K562 (cell line): ENCODE data around the gene UHRF1. TPM values are rescaled to one million over a fixed set of nuclear protein-coding genes. Genes with fewer than 3 reads are reported as not detected.
A peak's percentile ranks its signal among the peaks of the same experiment; 100 is the strongest.

Source experiments
- ATAC-seq: fragments of 200-7000 bp; cut with Tn5 transposase; 3 replicates; pipeline ENCODE4 v1.9.1; 2020; ENCODE audit warnings: moderate library complexity
- BruUV-seq: library from RNA; stranded (reverse); fragments of 400-500 nt; replicated peaks from 2 replicates; lab custom pipeline; 2021; lab: Mats Ljungman, UMichigan
- CTCF ChIA-PET: fragments of 300-600 bp; formaldehyde crosslinking; extraction: SDS; loops from one replicate; lab custom pipeline; 2021; ENCODE audit warnings: low intra/inter-chr PET ratio; lab: Yijun Ruan, JAX
- POLR2A ChIA-PET: fragments of 300-600, 350-650 bp; sonication (Branson Sonifier 250); formaldehyde crosslinking; extraction: SDS; loops from one replicate; lab custom pipeline; 2021; ENCODE audit warnings: antibody characterized with exemption, inconsistent platforms; lab: Yijun Ruan, JAX
- DNase-seq, 4 experiments: peaks; one replicate each; pipeline versions ENCODE4 v3.0.0 to v3.0.0-alpha.2; 2011 to 2018; ENCODE audit warnings: low spot score in 3 of 4, mixed read lengths in 3 of 4; ENCODE audit errors: extremely low read depth in 1 of 4
- FAIRE-seq: peaks from 2 replicates; lab custom pipeline; 2011; peaks lifted over from hg19 to GRCh38; lab: Jason Lieb, UNC
- H2AFZ ChIP-seq: 2 replicates; pipeline ENCODE4 v1.6.0; 2011; ENCODE audit warnings: low read depth, low read length, control low read depth, inconsistent platforms
- H3K27ac ChIP-seq: fragments of 200-600 bp; 3 replicates; pipeline ENCODE4 v1.8.0; 2011; ENCODE audit warnings: low read depth, mild to moderate bottlenecking, control low read depth, inconsistent platforms, low read length, moderate library complexity, mixed read lengths; ENCODE audit errors: extremely low read depth
- H3K27me3 ChIP-seq, 2 experiments: fragments of 300-600 bp in 1 of 2; 2 replicates in 1 of 2; 3 replicates in 1 of 2; pipeline versions ENCODE4 v1.6.0 to v1.8.0; 2011; ENCODE audit warnings: inconsistent platforms in 2 of 2, low read length in 2 of 2, mild to moderate bottlenecking in 1 of 2, mixed read lengths in 1 of 2, moderate library complexity in 1 of 2; ENCODE audit not compliant: control insufficient read depth in 2 of 2, insufficient read depth in 2 of 2
- H3K36me3 ChIP-seq: fragments of 300-600 bp; 3 replicates; pipeline ENCODE4 v1.8.0; 2011; ENCODE audit warnings: mild to moderate bottlenecking, low read length, inconsistent platforms; ENCODE audit not compliant: control insufficient read depth, insufficient read depth
- H3K4me1 ChIP-seq, 2 experiments: fragments of 200-600 bp in 1 of 2; replicated peaks in 1 of 2; 2 replicates in 1 of 2; 3 replicates in 1 of 2; pipeline versions ENCODE4 v1.5.1 to v1.8.0; 2011; ENCODE audit warnings: inconsistent platforms in 2 of 2, low read length in 2 of 2, mild to moderate bottlenecking in 1 of 2, mixed read lengths in 1 of 2, moderate library complexity in 1 of 2; ENCODE audit not compliant: control insufficient read depth in 2 of 2, insufficient read depth in 2 of 2
- H3K4me2 ChIP-seq: 2 replicates; pipeline ENCODE4 v1.6.1; 2011; ENCODE audit warnings: low read length, control low read depth, inconsistent platforms, mixed read lengths; ENCODE audit not compliant: insufficient read depth
- H3K4me3 ChIP-seq: fragments of 200-600 bp; sonication (generic), shearing (Covaris generic); 2 replicates; pipeline ENCODE4 v1.5.1; 2016; ENCODE audit warnings: control low read depth, inconsistent platforms
- H3K79me2 ChIP-seq: fragments of 200-600 bp; 3 replicates; pipeline ENCODE4 v1.8.0; 2011; ENCODE audit warnings: low read length, inconsistent platforms; ENCODE audit not compliant: control insufficient read depth, insufficient read depth
- H3K9ac ChIP-seq, 2 experiments: 2 replicates each; pipeline versions ENCODE4 v1.6.0 to v1.6.1; 2011; ENCODE audit warnings: low read depth in 2 of 2, low read length in 2 of 2, control low read depth in 1 of 2, inconsistent platforms in 1 of 2, mild to moderate bottlenecking in 1 of 2, mixed read lengths in 1 of 2; ENCODE audit not compliant: insufficient read depth in 1 of 2
- H3K9me1 ChIP-seq: one replicate; pipeline ENCODE4 v1.6.0; 2011; ENCODE audit warnings: inconsistent platforms, mild to moderate bottlenecking, low read length, moderate library complexity; ENCODE audit not compliant: control insufficient read depth, insufficient read depth
- H3K9me3 ChIP-seq: replicated peaks from 2 replicates; pipeline ENCODE4 v1.5.1; 2011; ENCODE audit warnings: low read depth, low read length, inconsistent platforms; ENCODE audit not compliant: control insufficient read depth, insufficient read depth
- H4K20me1 ChIP-seq: replicated peaks from 2 replicates; pipeline ENCODE4 v1.6.1; 2011; ENCODE audit warnings: low read length, inconsistent platforms, mixed read lengths; ENCODE audit not compliant: control insufficient read depth, insufficient read depth
- ASH1L ChIP-seq: fragments of 450-650 bp; IDR thresholded peaks from 2 replicates; pipeline ENCODE4 v1.6.1; 2018; ENCODE audit warnings: borderline replicate concordance, mild to moderate bottlenecking, low read depth; ENCODE audit not compliant: partially characterized antibody
- CTBP1 ChIP-seq: fragments of 450-650 bp; IDR thresholded peaks from 2 replicates; pipeline ENCODE4 v1.6.1; 2016; ENCODE audit warnings: borderline replicate concordance
- POLR2A ChIP-seq: fragments of 450-650 bp; conservative IDR thresholded peaks from 2 replicates; pipeline ENCODE4 v1.6.1; 2016
- POLR2AphosphoS5 ChIP-seq: IDR thresholded peaks from 2 replicates; pipeline ENCODE4 v1.6.1; 2011; ENCODE audit warnings: mild to moderate bottlenecking, low read depth, low read length, moderate library complexity; ENCODE audit not compliant: control insufficient read depth, insufficient read depth
- POLR2G ChIP-seq: fragments of 200-400 bp; formaldehyde crosslinking; IDR thresholded peaks from 2 replicates; pipeline ENCODE4 v1.6.1; 2017; ENCODE audit warnings: low read depth, mild to moderate bottlenecking, antibody characterized with exemption, low read length, moderate library complexity
- RBM25 ChIP-seq: fragments of 200-400 bp; formaldehyde crosslinking; IDR thresholded peaks from 2 replicates; pipeline ENCODE4 v1.6.1; 2018; ENCODE audit warnings: low read length, low read depth, moderate library complexity; ENCODE audit not compliant: severe bottlenecking
- ZFP30 ChIP-seq: fragments of 250-450 bp; sonication (Bioruptor Pico); IDR thresholded peaks from 2 replicates; pipeline ENCODE4 v1.8.0; 2022; ENCODE audit warnings: moderate library complexity, mild to moderate bottlenecking, inconsistent platforms, borderline replicate concordance
- ZSCAN29 ChIP-seq: fragments of 450-650 bp; IDR thresholded peaks from 2 replicates; pipeline ENCODE4 v1.6.1; 2017
- WGBS: fragments of 100-300 bp; shearing (Covaris generic); methylation state at CpG from one replicate; pipeline ENCODE4 v1.1.6; 2016; ENCODE audit warnings: low coverage, mixed read lengths; ENCODE audit not compliant: insufficient coverage; ENCODE audit errors: missing lambda C conversion rate; 5-methylcytosine and 5-hydroxymethylcytosine counted together
- in situ Hi-C: fragments of 300-500 bp; cut with MboI; formaldehyde crosslinking; loops from 4 replicates; pipeline ENCODE4 v1.15.0; 2018; ENCODE audit warnings: inconsistent platforms, mixed read lengths
- intact Hi-C: fragments of 100-400 bp; cut with micrococcal nuclease; formaldehyde crosslinking; loops from 2 replicates; pipeline ENCODE4 v1.14.2; 2022
- polyA plus RNA-seq, 8 experiments: library from polyadenylated mRNA; depleted of rRNA in 4 of 8; stranded (reverse) in 5 of 8; unstranded in 3 of 8; fragments of >200 nt; fragmentation: Nextera tagmentation in 2 of 8; fragmentation: Illumina TruSeq in 1 of 8; extraction: Ambion mirVana in 2 of 8; extraction: Trizol in 1 of 8; gene quantifications; 2 replicates each; pipeline versions ENCODE4 v1.2.1 to v1.2.3, GENCODE V29; 2011 to 2014; ENCODE audit warnings: inconsistent platforms in 1 of 8, missing spikeins in 1 of 8
- total RNA-seq, 7 experiments: library from RNA; depleted of rRNA in 6 of 7; stranded (reverse); fragments of >200 nt in 6 of 7; fragmentation: Illumina TruSeq in 2 of 7; extraction: Trizol in 2 of 7; gene quantifications; 2 replicates each; pipeline versions ENCODE4 v1.2.1 to v1.2.3, GENCODE V29; 2011 to 2021; ENCODE audit warnings: low replicate concordance in 1 of 7
- TF ChIP-seq, protein P1 (sequence below): IDR thresholded peaks from 3 replicates; pipeline ENCODE4 v1.6.1; 2011; ENCODE audit warnings: borderline replicate concordance, mild to moderate bottlenecking; ENCODE audit not compliant: insufficient read length, insufficient read depth

The UHRF1 gene
- total and polyA plus RNA-seq, 9 of the 15 experiments (the other 6 are each of a cell fraction or from before 2014, with no cell fraction given): 6.0 to 101 (median 30.9) TPM

DNA sequence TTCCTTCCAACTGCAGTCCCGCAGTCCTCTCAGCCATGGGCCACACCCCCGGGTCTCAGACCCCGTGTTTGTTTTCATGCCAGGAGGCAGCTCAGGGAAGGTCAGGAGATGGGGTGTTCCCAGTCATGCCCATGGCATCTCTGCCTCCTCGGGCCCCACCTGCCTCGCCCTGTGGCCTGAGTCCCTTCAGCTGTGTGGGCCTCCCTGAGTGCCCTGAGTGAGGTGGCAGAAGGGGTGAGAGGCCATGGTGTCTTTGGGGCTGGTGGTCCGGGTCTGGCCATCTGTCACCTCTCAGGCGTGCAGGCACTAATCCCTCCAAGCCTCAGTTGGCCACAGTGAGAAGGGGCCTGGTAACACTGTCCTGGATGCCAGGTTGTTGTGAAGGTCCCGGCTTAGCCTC is 48.7 kb downstream of the UHRF1 start:
- Histone ChIP-seq H3K4me2 (no peak overlapping the region), H3K9ac (peak overlapping the region in 1 of 2 experiments; percentile 52; a peak in 2 of 4 replicates), H3K4me3 (no peak overlapping the region), H3K4me1 (peaks cover 0 to 12% of the 10 kb centered on the region in 2 experiments; a peak in 2 of 5 replicates), H3K9me1 (no peaks in the 10 kb centered on the region), H3K27me3 (no peaks in the 10 kb centered on the region), H4K20me1 (no peaks in the 10 kb centered on the region), H3K9me3 (no peaks in the 10 kb centered on the region), H2AFZ (no peak overlapping the region), H3K27ac (no peak overlapping the region), H3K36me3 (peaks cover 76% of the 10 kb centered on the region; the same call in 2 of the 3 replicates), H3K79me2 (no peaks in the 10 kb centered on the region)
- BruUV-seq: no TSS peak
- ATAC-seq (no peak), DNase-seq (no peak), FAIRE-seq (no peak)
- TF ChIP-seq ZFP30 (CRISPR knock-in tag) (no peak), CTBP1 (no peak), POLR2A (no peak), ASH1L (no peak), POLR2G (0 out of 2 replicates have a peak, but pooled peaks have one; percentile 27), ZSCAN29 (no peak)
- in situ Hi-C loops (no loop called here), intact Hi-C loops (no loop called here)
- WGBS: 93% methylated on average over 7 of the region's 8 CpGs
- ChIA-PET POLR2A (interaction anchor here (1.1 to 1.4 kb wide), 2 partner anchors 10 to 11 kb away, joined by 3 to 5 read pairs; partner anchors contain the start of gene KDM4B), CTCF (no interaction called here)

DNA sequence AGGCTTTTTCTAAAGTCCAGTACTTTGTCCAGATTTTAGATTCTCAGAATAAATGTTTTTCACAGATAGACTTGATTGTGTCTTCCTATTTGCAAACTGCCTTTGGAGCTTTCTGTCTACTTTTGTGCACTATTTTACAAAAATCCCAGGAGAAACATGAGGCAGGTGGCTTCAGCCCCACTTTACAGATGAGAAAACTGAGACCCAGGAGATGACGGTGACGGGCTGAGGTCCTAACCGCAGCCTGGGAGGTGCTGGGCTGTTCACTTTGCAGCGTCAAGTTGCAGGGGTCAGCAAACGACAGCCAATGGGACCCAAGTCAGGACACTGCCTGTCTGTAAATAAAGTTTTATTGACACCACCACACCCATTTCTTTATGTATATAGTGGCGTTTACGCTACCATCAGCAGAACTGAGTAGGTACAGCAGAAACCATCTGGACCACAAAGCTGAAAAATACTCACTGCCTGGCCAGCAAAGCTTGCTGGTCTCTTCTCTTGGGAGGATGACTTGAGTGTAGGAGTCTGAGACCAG is 52.9 kb downstream of the UHRF1 start:
- intact Hi-C loops (no loop called here), in situ Hi-C loops (no loop called here)
- Histone ChIP-seq H3K4me3 (no peak overlapping the region), H2AFZ (no peak overlapping the region), H3K4me1 (peaks cover 2 to 16% of the 10 kb centered on the region in 2 experiments; a peak in 4 of 5 replicates), H3K36me3 (peaks cover 48% of the 10 kb centered on the region; the same call in 2 of the 3 replicates), H3K9me3 (no peaks in the 10 kb centered on the region), H3K27me3 (no peaks in the 10 kb centered on the region), H3K4me2 (no peak overlapping the region), H4K20me1 (no peaks in the 10 kb centered on the region), H3K79me2 (no peaks in the 10 kb centered on the region), H3K9me1 (no peaks in the 10 kb centered on the region), H3K27ac (no peak overlapping the region), H3K9ac (no peak overlapping the region)
- FAIRE-seq: no peak
- ChIA-PET POLR2A (no interaction called here), CTCF (no interaction called here)
- 93% methylated on average over 7 of the region's 7 CpGs for WGBS
- no peak for ATAC-seq
- no TSS peak for BruUV-seq
- no peak for DNase-seq
- TF ChIP-seq, protein P1, sequence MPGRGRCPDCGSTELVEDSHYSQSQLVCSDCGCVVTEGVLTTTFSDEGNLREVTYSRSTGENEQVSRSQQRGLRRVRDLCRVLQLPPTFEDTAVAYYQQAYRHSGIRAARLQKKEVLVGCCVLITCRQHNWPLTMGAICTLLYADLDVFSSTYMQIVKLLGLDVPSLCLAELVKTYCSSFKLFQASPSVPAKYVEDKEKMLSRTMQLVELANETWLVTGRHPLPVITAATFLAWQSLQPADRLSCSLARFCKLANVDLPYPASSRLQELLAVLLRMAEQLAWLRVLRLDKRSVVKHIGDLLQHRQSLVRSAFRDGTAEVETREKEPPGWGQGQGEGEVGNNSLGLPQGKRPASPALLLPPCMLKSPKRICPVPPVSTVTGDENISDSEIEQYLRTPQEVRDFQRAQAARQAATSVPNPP: no peak
- no peak for TF ChIP-seq POLR2AphosphoS5
- TF ChIP-seq RBM25: peak; percentile 87
